NK-92 treated with Interleukin-12 subunit alpha and Interleukin-12 subunit beta, amount 100 ng/mL, for 24 hours (cell line): ENCODE data around the gene ACKR3.

Source experiments
- DNase-seq: peaks from one replicate; lab custom pipeline; 2025; lab: John Stamatoyannopoulos, UW

The ACKR3 gene

DNA sequence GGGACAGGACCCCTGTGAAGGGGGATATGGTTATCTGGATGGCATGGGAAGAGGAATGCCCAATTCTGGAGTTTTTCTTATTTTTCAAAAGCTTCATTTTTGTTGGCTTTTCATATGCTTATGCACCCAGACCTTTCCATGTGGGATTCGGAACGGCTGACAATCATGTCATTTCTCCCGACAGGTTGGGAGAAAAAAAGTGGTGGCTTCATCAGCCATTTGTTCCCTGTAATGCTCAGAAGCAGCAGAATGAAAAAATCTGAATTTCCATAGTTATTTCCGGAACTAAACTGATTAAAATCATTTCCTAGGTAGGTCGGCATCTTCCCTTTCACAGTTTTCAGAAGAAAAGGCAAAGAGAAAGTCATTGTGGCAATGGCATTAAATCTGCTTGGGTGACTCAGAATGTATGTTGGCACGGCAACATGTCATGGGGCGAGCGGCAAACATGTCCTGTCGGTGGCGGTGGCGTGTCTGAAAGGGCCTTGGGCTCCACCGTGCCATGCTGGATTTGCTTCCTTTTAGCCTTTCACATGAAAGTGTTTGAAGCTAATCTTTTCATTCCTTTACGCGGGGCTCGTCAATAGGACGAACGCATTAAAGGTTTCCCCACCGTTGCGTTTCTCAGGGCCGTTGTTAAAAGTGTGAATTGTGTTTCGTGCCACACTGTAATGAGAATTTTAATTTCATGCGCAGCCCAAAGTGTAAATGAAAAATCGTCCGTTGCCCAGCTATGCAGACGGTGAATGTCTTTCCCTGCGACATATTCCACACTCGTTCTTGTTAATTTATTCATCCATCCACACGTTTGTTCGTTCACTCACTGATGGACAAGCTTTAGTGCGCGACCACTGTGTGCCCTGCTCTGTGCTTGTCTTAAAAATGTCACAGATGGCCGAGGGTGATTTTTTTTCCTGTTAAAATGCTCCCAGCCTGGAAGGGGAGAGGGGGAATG is 18.5 kb downstream of the ACKR3 start:
- DNase-seq = no peak

DNA sequence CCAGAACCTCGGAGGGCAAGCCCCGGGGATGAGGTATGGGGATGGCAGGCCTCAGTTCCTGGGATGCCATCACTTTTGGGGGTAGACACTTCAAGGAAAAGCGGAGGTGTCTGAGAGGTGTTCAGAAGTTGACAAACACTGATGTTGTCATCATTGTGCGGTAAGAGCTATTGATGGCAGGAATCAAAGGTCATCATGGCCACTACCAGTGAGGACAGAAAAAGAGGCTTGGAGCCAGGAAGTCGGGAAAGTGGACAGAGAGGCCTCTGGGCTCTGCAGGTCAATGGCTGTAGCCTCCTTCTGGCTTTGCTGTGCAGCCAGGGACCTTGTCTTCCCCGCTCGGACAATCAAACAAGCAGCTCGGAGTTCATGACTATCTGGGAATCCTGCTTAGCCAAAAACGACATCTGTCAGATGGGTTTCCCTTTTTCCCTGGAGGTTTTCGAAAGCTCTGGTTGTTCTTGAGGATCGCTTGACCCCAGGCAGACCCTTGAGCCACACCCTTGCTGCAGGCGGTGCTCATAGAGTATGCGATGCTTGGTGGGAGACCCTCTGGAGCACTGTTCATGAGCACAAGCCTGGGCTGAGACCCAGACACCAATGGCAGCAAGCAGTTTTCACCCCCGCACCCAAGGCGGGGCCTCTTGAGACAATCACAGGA is 19.4 kb downstream of the ACKR3 start:
- no peak for DNase-seq

DNA sequence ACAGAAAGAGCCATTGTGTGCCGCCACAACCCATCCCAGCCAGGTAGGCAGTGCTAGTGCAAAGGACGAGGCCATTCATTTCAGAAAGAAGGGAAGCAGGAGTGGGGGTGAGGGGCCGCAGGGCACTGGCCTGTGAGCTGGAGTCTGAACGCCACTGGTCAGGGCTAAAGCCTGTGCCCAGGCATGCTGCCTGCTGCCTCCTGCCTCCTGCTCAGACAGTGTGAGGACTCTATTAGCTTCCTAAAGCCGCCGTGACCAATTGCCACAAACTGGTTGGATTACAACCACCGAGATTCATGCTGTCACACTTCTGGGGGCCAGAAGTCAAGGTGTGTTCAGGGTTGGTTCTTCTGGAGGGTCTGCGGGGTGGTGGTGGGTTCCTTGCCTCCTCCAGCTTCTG is 21.2 kb downstream of the ACKR3 start:
- no peak for DNase-seq

DNA sequence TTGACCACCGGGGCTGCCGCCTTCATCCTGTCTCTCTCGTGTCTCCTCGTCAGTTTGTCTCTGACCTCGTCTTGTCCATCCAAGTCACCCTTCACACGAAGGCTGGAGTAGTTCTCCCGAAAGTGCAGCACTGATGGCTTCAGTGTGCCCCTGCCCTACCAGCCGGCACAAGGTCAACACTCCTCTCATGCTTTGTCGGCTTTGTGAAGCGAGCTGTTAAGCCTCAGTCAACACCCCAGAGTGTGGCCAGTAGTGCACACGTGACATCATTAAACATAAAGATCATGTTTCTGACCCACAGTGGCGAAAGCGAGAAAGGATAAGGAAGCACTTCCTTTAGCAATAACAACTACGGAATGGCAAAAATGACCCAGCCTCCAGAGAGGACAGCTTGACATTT is 23.2 kb downstream of the ACKR3 start:
- DNase-seq = no peak

DNA sequence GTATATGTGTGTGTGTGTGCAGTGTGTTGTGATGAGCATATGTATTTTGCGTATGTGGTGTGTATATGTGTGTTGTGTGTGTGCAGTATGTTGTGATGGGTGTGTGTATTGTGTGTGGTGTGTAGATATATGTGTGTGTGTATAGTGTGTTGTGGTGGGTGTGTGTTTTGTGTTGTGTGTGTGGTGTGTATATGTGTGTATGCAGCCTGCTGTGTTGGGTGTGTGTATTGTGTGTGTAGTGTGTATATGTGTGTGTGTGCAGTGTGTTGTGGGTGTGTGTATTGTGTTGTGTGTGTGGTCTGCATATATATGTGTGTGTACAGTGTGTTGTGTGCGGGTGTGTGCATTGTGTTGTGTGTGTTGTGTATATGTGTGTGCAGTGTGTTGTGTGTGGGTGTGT is 23.9 kb downstream of the ACKR3 start:
- DNase-seq = no peak

DNA sequence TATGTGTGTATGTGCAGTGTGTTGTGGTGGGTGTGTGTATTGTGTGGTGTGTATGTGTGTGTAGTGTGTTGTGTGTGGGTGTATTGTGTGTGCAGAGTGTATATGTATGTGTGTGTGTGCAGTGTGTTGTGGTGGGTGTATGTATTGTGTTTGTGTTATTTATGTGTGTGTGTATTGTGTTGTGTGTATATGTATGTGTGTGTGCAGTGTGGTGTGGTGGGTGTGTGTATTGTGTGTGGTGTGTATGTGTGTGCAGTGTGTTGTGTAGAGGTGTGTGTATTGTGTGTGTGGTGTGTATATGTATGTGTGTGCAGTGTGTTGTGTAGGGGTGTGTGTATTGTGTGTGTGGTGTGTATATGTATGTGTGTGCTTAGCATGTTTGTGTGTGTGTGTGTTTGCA is 24.3 kb downstream of the ACKR3 start:
- no peak for DNase-seq

DNA sequence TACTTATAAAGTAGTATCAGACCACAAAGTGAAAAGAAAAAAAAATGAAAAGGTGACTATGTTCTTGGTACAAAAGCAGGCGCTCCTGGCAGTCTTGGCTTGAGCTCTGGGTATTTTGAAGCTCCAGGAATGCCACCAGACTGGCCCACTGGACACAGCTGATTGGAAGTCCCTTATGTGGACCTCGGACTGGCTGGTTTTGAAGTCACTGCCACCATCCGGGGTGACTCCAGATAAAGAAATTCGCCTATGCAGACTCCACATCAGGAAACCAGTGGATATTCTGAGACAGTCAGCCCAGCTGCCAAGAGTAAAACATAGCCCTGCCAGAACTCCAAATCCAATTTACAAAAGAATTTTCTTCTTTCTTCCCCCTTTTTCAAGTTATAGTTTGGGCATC is 28.0 kb downstream of the ACKR3 start:
- DNase-seq = no peak

DNA sequence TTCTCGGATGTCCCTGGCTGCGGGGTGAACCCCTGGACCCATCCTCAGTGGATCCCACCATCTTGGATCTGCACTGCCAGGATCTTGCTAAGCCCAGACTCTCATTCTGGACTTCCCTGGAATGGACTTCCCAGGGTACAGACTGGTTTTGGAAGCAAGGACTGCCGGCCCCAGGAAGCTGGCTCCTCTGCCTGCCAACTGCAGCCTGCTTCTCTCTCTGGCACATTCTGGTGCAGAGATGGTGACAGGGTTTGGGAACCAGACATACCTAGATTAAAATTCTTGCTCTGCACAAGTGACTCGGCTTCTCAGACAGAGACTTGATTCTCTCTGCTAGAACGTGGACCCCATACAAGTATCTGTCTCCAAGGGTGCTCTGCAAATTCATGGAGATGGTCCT is 29.4 kb downstream of the ACKR3 start:
- DNase-seq = no peak

DNA sequence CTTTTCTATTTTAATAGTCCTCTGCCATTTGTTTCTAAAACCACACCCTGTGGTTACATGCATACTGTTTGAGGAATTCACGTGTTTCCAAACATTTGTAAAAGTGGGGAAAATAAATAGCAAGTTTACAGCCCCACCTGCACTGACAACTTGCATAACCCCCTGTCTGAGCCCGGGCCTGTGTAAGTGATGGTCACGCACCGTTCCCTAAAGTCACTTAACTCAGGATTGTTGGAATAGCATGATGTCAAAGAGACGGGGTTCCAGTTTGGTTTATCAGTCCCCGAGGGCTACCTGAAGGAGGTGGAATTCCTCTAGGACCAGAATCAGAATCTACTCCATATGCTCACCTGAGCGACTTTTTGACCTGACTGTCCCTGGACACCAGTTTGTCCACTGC is 30.5 kb downstream of the ACKR3 start:
- no peak for DNase-seq

DNA sequence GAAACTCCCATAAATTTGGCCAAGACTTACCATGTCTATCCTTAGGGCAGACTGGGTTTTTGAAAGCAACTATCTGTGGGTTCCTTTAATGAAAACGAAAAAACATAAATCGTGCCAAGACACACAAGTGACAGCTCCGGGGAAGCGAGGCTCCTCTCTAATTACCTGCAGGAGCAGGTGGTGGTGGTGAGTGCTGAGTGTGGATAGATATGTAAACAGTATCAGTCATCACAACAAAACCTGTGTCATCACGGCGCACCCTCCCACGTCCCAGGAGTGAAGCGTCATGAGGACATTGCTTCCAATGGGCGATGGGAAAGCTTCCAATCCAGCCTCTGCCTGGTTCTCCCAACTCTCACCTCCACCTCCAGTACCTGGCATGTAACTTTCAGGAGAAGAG is 31.3 kb downstream of the ACKR3 start:
- no peak for DNase-seq

DNA sequence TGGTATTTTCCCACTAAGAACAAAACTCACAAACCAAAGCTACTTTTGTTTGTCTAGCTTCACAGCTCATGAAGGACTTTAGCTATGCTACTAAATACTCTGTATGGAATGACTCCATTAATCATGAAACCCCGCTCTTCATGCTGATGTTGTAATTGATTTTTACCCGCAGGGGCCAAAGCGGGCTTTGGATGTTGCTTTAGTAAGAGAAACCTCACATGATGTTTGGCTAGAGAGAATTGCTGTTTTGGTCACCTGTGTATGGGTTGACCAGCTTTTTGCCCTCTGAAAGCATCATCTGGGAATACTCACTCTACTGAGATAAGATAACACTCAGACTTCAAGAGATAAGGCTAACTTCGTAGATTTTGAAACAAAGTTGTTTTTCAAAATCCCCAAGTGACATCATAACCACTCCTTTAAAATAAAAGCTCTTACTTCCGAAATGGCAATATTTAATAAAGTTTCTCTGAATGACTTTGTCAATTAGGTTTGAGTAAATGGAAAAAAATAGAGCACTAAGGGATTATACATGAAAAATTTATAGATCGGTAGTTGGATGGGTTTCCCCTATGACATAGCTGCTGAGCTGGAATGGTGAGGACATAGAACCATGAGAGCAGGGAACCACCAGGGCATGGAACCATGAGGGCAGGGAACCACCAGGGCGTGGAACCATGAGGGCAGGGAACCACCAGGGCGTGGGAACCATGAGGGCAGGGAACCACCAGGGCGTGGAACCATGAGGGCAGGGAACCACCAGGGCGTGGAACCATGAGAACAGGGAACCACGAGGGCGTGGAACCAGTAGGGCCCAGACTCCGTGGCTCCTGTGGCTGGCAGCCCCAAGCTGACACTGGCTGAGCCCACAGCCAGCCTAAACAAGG is 31.9 kb downstream of the ACKR3 start:
- no peak for DNase-seq

DNA sequence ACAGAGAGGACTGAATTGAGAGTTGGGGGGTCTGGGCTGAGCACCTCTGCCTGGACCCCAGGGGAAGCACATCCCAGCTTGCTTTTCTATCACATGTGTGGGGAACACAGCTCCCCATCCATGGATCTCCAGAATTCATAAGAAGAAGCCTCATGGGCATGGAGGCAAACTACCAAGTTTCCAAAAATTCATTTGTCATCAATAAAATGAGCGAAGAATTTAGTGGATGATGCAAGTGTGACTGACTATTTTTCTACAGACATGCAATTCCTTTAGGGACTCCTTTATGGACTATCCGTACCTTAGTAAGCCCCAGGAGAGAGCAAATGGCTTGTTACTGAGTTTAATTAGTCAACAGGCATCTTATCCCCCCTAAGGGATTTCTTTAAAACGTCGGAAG is 33.1 kb downstream of the ACKR3 start:
- DNase-seq = no peak

DNA sequence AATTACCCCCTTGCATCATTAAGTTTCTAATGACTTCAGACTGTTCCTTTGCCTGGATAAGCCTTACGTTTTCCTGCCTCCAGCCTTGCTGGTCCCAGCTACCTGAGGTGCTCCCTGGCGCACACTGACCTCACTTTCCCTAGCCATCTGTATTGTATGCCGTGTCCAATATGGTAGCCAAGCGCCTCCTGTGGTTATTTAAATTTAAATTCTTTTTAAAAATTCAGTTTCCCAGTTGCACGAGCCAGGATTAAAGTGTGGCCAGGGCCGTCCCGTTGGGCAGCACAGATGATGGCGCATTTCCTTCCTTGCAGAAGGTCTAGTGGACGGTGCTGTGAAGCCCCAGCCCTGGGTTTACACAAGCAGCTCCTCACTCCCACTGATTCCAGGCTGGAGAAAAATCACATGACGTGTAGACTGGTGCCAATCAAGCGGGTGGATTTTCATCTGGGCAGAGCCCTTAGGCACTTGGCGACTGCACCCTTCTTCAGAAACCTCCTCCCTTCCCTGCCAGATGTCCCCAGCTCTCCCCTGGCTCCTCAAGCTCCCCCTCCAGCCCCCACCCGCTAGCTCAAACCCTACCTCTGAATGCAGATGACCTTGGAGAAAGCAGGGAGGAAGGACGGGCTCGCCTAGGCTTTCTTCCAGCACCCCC is 33.9 kb downstream of the ACKR3 start:
- DNase-seq = no peak

DNA sequence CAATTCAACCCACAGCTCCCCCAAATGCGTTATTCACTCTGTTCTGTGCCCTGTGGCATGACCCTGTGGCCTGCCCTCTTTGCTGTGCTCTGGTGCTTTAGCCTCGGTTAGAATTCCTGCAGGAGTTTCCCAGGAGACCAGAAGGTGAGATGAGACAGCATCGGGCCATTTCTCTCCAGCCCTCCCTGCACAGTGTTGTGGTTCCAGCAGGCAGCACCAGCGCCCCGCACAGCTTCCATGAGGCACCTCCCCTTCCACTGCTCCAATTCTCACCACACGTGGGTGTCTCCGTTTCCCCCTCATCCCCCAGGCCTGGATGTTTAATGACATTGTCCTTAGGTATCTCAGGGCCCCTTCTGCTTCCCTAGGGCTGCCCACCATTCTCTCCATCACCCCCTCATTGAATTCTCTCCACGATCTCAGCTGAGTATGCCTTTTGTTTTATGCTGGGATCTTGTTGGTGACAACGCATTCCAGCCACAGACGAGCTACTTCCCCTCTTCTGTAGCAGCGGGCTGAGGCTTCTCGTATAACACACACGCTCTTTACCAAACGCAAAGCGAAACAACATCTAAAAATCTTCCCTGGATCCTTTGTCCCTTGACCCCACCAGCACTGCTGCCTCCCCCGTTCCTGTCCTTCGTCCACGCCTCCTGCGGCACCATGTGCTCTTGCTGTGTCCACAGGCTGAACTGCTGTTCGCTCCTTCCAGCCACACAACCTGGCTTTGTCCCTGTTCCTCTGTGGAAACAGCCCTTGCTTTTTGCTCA is 35.1 kb downstream of the ACKR3 start:
- no peak for DNase-seq

DNA sequence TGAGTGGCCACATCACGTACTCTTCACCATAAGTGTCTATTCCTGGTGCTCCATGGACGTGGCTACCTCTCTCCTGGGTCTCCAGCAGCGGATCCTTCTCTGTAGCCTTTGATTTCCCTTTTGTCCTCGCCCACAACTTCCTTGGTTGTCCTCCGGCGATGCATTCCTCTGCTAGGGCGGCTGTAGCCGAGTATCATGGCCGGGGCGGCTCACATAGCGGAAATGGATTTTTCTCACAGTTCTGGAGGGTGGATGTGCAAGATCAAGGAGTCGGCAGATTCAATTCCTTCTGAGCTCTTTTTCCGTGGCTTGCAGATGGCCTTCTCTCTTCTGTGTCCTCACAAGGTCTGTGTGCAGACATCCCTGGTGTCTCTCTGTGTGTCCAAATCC is 35.7 kb downstream of the ACKR3 start:
- DNase-seq = no peak

DNA sequence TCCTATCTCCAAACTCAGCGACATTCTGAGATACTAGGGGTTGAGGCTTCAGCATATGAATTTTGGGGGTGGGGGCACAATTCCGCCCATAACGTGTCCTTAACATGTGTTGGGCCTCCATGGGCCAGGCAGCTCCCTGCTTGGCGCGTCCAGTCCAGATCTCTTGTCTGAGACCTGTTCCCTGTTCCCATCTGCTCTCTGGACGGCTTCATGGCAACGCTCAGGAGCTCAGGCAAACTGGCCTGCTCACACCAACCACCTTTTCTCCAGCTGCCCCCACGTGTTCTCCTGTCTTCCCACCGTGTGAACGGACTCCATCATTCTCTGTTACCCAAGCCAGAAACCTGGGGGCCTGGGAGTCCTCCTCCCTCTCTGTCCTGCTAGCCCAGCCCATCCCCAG is 36.4 kb downstream of the ACKR3 start:
- no peak for DNase-seq

DNA sequence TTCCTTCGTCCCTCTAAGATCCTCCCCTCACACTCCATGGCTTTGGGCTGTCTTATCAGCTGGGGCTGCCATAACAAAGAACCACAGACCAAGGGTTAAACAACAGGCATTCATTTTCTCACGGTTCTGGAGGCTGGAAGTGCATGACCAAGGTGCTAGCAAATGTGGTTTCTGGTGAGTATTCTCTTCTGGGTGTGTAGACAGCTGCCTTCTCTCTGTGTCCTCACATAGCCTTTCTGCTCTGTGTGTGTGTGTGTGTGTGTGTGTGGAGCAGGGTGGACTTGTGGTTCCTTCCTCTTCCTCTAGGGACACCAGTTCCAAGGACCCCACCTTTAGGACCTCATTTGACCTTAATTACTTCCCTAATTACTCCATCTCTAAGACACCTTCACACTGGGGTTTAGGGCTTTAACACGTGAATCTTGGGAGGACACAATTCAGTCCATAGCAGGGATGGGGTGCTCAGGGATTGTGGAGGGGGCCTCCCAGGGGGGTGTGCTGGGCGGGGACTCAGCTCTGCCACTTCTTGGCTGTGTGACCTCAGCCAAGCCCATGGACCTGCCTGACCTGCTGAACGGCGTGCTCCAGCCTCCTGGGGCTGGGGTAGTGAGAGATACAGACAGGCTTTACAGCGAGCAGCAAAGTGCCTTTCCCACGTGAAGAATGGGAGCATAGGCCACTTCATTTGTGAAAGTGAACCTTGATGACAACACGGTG is 38.0 kb downstream of the ACKR3 start:
- DNase-seq = no peak

DNA sequence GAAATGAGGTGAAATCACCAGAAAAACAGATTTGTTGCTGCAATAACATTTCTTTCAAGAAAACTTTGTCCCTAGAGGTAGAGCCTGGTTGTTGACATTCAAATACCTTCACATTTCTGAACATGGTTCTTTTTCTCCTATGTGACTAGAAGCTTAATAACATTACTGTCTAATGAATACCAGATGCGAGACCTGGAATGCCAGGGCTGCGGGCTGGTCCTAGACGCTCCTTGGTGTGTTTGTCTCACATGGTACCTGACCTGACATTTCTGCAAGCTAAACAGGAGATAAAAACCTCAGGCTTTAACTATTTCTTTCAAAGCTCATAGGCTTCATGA is 38.5 kb downstream of the ACKR3 start:
- DNase-seq = no peak

DNA sequence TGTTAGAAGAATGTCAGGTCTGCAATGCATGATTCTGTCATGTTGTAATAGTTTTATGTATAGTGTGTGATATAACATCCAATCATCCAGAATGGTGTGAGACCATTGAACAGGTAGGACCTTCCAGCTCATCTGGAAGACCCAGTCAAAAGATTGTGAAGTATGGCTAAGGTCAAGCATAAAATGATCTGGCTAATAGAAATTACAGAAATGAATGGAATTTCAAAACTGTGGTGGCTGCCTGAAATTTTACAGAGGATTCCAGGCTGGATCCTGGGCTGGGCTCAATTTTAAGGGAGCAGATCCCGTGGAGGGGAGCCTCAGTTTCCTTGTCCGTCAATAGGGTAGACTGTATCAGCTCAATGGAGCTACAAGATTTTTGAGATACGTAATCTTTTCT is 39.1 kb downstream of the ACKR3 start:
- no peak for DNase-seq

DNA sequence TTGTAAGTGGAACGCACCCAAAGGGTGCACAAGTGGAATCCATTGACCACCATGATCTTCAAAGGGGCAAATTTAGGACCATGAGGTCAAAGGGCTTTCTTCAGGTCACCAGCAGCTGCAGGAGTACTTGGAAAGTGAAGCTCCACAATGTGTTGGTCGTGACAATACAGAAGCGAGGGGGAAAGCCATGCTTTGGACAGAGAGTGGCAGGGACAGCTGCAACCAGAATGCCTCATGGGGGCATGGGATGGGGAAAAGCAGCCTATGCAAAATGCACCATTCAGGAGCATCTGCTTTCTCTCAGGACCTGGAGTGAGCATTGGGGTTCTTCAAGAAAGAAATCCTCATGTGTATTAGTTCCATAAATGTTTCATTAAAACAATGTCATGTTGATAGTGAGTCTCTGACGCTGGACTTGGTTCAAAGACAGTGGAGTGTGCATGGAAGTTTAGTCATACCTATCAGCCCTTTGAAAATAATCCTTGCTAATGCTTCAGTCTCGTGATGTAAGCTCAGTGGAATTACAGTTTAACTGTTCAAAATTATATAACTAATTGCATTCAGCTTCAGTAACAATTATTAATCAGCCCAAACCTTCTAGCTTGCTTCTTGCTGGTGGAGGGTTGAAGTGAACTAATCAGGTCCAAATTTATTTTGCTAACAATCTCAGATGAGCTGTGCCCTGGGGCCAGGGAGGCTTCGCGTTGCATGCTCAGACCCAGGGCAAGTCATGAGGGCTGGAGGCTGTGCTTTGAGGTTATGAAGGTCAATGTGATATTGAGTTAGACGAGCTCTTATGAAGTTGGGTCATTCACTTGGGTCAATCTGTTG is 41.6 kb downstream of the ACKR3 start:
- no peak for DNase-seq
